ENCODE measurements around the gene DKK1. TPM values are rescaled to one million over a fixed set of nuclear protein-coding genes. Genes with fewer than 3 reads are reported as not detected.

DKK1 gene
- total and polyA plus RNA-seq, 2 of the 13 experiments (the other 11 are each of a cell fraction or from before 2014, with no cell fraction given), result 123 to 262 TPM

DNA sequence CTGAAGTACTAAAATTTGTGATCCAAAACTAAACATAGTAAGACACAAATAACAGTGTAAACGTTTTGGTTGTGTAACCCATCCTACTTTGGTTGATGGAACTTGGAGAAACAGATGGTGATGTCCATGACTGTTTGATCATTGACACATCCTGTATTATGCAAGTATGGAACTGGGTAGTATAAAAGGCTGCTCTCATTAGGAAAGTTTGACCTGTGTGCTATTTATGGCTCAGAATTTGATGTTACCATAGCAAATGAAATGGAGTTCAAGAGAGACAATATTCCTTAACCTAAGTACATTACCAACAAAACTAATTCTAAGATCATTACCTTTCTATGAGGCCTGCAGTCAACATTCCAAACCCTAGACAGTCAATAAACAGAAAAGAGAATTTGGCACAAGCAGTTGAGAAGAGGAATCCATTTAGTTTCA is 39.9 kb downstream of the DKK1 start (continued):
- TF ChIP-seq ZNF101 (CRISPR knock-in tag; IDR thresholded peaks at IDR 0.05; ENCODE audit: borderline replicate concordance, low read depth) (no peak), REPIN1 (CRISPR knock-in tag; IDR thresholded peaks at IDR 0.05; ENCODE audit: borderline replicate concordance, low read depth) (no peak), BCL6 (CRISPR knock-in tag; IDR thresholded peaks at IDR 0.05) (peak; percentile 72), ZBTB49 (CRISPR knock-in tag; IDR thresholded peaks at IDR 0.05; ENCODE audit: borderline replicate concordance) (no peak), RNF2 (conservative IDR thresholded peaks at IDR 0.05; ENCODE audit: low read depth) (no peak), TAF15 (IDR thresholded peaks at IDR 0.05; ENCODE audit: low read depth, low read length, poor library complexity, severe bottlenecking) (no peak), TMF1 (CRISPR knock-in tag; IDR thresholded peaks at IDR 0.05; ENCODE audit: low read depth) (no peak), ZNF776 (CRISPR knock-in tag; IDR thresholded peaks at IDR 0.05) (no peak)

- Histone ChIP-seq H3K9ac (ENCODE audit: insufficient read depth, low read depth, low read length) (no peak overlapping the region), H4K20me1 (ENCODE audit: insufficient read depth, low read length) (no peaks in the 10 kb centered on the region), H3K4me3 (replicated peaks in 1 of 3; ENCODE audit: insufficient read depth in 1 of 3, low read depth in 2 of 3, low read length in 3 of 3) (no peak overlapping the region), H3K27me3 (ENCODE audit: control insufficient read depth in 1 of 2, insufficient read depth in 2 of 2, low read length in 2 of 2) (no peaks in the 10 kb centered on the region), H3K9me3 (ENCODE audit: low read length) (no peaks in the 10 kb centered on the region), H3K4me2 (ENCODE audit: low read depth, low read length) (no peak overlapping the region), H3K79me2 (ENCODE audit: insufficient read depth, low read length) (no peaks in the 10 kb centered on the region), H3K27ac (ENCODE audit: extremely low read length, insufficient read depth, low read length) (no peak overlapping the region), H3K4me1 (ENCODE audit: insufficient read depth, low read length) (peaks cover 43% of the 10 kb centered on the region), H3K36me3 (replicated peaks in 1 of 2; ENCODE audit: control insufficient read depth in 1 of 2, insufficient read depth in 2 of 2, low read length in 2 of 2) (no peaks in the 10 kb centered on the region), H2AFZ (ENCODE audit: low read length) (no peak overlapping the region)
- FAIRE-seq, result no peak
- ATAC-seq, result no peak
- in situ Hi-C loops (cut with HindIII; ENCODE audit: extremely low pct_ligation_motif_present, low pct_unique_long_range_greater_than_20kb), result no loop called here
- no TSS peak for BruUV-seq (replicated peaks)
- WGBS (ENCODE audit: low lambda C conversion rate), result 24% methylated on average over 2 of the region's 2 CpGs
- DNase-seq (ENCODE audit: low spot score), result no peak
- CTCF ChIA-PET (ENCODE audit: low intra/inter-chr PET ratio, low total read pairs), result no interaction called here
- POLR2A ChIA-PET, result no interaction called here
- intact Hi-C loops (cut with micrococcal nuclease; ENCODE audit: unreplicated experiment), result no loop called here
- TF ChIP-seq NONO (IDR thresholded peaks at IDR 0.05), result no peak
- TF ChIP-seq NONO (CRISPR knock-in tag; conservative IDR thresholded peaks at IDR 0.05), result no peak
- TF ChIP-seq HNRNPL (IDR thresholded peaks at IDR 0.05; ENCODE audit: low read depth, low read length), result no peak
- TF ChIP-seq, protein P1, sequence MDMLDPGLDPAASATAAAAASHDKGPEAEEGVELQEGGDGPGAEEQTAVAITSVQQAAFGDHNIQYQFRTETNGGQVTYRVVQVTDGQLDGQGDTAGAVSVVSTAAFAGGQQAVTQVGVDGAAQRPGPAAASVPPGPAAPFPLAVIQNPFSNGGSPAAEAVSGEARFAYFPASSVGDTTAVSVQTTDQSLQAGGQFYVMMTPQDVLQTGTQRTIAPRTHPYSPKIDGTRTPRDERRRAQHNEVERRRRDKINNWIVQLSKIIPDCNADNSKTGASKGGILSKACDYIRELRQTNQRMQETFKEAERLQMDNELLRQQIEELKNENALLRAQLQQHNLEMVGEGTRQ (IDR thresholded peaks at IDR 0.05; ENCODE audit: low read depth, low read length), result no peak
- TF ChIP-seq, protein P1 (CRISPR knock-in tag; IDR thresholded peaks at IDR 0.05; ENCODE audit: borderline replicate concordance), result no peak
- no peak for TF ChIP-seq ZNF207 (IDR thresholded peaks at IDR 0.05; ENCODE audit: borderline replicate concordance)
- TF ChIP-seq ATF2 (CRISPR knock-in tag; IDR thresholded peaks at IDR 0.05), result no peak
- no peak for TF ChIP-seq ZNF674 (CRISPR knock-in tag; IDR thresholded peaks at IDR 0.05; ENCODE audit: low read depth)
- no peak for TF ChIP-seq HOXD1 (CRISPR knock-in tag; IDR thresholded peaks at IDR 0.05)
- no peak for TF ChIP-seq CBX5 (CRISPR knock-in tag; IDR thresholded peaks at IDR 0.05; ENCODE audit: borderline replicate concordance)
- TF ChIP-seq SCMH1 (CRISPR knock-in tag; IDR thresholded peaks at IDR 0.05; ENCODE audit: borderline replicate concordance), result no peak
- no peak for TF ChIP-seq MEIS2 (CRISPR knock-in tag; IDR thresholded peaks at IDR 0.05)
Measured at GRCh38 chr10:52357971-52358370, 43.9 kb downstream of the DKK1 start.

Data from HepG2 (cell line).